HG02884 (cell line): ENCODE measurements around the gene CMSS1.

Experiments
- ATAC-seq: cut with Tn5 transposase; IDR thresholded peaks from one replicate; pipeline ENCODE4 v1.9.1; 2021; ENCODE audit warnings: mild to moderate bottlenecking, moderate library complexity; ENCODE audit not compliant: unreplicated experiment

CMSS1 gene

DNA sequence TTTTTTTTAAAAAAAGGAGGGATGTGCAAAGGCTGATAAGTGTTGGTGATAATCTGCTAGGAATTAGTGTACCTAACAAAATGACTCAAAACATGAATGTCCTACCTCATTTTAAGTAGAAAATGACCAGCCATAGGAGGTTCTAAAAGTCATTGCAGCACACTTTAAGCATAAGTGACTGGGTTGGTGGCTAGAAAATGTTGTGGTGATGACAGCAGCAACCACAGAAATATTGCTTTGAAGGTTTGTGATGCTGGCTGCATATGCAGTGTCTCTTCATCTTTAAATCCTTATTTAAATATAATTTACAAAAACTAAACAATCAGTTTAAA is 55.2 kb downstream of the CMSS1 start:
- peak; percentile 65 for ATAC-seq

DNA sequence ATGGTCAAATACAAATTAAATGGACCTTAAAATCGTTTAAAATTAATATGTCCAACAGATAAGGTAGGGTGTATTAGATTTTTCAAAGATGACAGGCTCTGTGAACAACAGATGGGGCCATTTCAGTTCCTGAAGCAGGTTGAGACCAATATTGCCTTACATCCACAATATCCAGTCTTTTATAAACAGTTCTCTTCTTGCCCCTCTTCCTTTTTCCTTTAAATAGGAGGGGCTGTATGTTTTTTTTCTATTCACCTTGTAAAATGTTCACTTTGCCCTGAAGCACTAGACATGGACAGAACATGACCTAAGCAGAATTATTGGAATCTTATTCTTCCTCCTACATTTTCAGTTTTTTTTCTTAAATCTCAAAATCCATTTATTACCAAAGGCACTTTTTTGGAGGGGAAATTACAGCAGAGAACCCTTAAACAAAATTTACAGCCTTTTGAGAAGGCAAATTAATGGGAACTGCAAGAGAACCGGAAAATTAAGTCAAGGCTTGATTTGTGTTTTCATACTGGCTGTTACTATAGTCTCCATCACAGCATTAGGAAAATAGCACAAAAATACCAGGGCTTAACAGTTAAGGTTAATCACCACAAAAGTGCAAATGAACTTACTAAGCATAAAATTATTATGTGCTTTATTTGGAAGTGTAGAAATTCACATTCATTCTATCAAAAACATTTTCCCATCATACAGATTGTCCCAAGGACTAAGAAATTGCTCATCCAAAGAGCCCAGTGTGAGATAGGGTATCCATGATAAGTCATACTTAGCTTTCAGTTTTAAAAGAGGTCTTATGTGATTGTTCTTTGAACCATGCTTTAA is 55.8 kb downstream of the CMSS1 start:
- no peak for ATAC-seq

DNA sequence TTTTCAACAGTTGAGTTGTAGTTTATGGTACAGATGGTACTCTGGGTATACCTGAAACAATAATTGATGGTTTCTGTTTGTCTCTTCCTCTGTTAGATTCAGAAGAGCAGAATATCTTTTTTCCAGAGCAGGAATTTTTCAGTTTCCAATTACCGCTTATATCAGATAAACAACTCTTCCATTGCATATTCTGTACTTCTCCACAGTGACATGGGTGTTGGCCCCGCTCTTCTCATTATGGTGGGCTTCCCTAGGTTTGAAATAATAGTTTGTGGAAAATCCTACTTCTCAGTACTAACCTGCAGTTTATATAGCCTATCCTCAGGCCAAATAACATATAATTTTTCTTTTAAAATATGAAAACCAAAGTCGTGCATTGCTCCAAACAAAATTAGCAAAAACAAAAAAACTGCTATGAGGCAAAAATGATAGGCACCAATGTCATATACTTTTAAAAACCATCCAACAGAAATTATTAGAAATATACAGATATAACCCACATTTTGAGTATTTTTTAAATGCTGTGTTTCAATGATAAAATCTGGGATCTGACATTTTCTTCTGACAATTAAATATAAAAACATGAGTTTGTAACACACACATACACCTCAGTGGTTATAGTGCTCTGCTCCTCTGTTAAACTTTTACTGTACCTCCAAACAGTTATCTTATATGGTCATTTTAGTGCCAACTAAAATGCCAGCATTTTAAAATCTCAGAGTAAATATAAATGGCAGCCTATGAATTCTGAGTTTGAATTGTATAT is 56.8 kb downstream of the CMSS1 start:
- ATAC-seq = no peak

- no peak for ATAC-seq
Observed at GRCh38 chr3:99875581-99875928, 57.9 kb downstream of the CMSS1 start.

GRCh38 chr3:99875929-99876841 is 58.5 kb downstream of the CMSS1 start:
- peak; percentile 74 for ATAC-seq

DNA sequence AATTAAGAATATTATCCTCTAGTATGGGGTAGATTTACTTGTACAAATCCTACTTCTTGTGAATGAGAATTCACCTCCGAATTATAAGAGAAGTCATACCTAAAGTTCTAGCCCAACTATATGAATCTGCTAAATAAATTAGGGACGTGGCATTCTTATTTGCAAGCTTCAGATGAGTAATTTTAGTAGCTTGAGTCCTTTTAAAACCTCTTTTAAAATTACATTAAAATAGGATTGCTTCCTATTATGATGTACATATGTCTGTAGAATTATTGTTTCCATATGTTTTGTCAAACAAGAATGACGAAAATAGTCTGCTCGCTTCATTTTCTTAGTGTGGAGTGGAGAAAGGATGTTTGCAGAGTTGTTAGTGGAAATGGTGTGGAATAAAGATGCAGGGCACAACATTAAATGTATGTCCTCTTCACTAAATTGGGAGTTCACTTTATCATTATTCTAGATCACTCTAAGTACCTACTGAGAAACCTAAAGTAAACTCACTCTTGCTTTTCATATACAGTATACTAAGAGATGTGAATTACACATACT is 59.4 kb downstream of the CMSS1 start:
- ATAC-seq = no peak

- peak; percentile 36 for ATAC-seq
Observed at GRCh38 chr3:99878005-99878404, 60.3 kb downstream of the CMSS1 start.

GRCh38 chr3:99879275-99879674 is 61.6 kb downstream of the CMSS1 start:
- ATAC-seq = no peak

DNA sequence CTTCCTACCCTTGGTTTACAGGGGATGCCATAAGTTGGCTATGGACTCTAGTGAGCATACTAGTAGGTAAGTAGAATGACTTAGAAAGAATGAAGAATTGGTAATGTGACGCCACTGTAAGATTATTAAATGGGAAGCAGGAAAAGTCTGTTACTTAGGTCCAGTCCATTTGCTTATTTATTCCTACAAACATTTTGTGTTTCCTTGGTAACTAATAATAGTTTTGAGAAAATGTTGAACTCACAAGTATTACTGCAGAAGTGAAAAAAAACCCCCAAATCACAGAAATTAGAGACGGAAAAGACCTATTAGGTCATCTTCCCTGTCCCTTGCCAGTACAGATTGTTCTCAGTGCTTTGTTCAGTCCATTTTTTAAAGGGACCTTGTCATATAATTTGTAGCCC is 63.5 kb downstream of the CMSS1 start:
- ATAC-seq = no peak

DNA sequence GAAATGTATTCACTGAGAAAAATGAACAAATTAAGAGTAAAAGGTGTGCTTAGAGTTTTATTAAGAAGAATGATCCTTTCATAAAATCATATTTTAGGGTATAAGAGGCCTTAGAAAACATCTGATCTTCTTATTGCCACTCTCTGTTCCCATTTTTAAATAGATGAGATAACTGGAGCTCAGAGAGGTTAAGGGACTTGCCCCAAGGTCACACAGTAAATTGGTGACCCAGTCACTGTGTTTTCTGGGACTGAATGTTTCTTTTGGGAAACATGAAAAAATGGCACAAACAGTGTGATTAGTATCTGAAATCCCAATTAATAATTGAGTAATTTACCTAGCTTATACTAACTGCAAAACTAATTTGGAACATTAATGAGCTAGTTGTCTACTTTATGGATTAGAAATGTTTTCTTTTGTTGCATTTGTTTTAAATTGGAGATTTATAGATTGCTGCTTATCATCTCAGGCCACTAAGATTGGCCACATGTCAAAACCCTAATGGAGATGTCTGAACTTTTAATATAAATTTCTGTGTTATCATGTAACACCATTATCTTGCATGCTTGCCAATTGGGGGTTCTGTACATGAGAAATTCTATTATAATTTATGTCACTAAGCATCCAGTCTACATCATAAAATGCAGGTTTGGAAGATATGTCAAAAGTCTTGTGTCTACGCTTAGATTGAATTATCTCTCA is 64.9 kb downstream of the CMSS1 start:
- no peak for ATAC-seq

DNA sequence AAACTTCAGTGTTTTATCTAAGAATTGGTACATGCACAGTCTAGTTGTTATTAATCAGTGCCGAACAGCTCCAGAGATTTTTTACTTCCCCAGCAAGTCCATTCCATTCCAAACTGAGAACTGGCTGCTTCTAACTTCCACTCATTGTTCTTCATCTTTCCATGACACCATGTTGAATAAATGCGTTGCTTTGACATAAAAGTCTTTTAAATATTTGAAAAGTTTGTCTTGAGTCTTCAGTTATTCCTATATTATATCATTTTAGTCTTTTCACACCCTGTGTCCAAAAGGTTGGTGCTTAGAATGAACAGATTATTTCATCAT is 65.4 kb downstream of the CMSS1 start:
- ATAC-seq = no peak

- no peak for ATAC-seq
Observed at GRCh38 chr3:99883693-99884092, 66.0 kb downstream of the CMSS1 start.

DNA sequence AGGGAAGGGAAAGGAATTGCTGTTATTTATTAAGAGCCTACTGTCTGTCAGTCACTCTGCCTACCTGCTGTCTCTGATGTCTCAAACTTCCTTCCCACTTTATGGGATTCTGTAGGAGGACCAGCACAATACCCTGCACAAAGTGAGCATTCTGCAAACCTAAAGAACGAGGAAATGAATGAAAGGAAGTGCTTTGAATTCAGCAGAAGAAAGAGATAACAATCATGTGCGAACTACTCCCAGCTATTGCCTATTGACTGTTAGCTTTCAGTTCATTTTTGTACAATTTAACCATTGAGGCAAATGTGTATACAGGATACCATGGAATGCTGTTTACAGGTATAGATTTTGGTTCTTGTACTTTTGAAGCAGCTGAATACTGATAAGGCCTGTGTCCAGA is 66.8 kb downstream of the CMSS1 start:
- ATAC-seq = no peak

DNA sequence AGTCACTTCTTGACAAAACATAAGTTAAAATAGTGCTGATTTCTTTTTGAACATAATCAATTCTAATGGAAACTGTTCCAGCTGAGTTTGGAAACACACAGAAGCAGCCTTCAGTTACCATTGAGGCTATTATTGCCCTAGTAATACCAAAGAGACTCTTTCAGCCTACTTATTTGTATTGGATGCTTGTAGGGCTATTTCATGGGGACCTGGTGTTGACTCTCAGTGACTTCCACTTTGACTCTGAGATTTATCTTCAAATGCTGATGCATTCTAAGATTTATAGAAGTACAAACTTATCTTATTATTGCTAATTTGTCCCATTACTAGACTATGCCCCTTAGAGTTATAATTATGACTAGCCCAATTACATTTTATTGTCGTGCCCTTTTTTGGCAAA is 67.4 kb downstream of the CMSS1 start:
- ATAC-seq = no peak

DNA sequence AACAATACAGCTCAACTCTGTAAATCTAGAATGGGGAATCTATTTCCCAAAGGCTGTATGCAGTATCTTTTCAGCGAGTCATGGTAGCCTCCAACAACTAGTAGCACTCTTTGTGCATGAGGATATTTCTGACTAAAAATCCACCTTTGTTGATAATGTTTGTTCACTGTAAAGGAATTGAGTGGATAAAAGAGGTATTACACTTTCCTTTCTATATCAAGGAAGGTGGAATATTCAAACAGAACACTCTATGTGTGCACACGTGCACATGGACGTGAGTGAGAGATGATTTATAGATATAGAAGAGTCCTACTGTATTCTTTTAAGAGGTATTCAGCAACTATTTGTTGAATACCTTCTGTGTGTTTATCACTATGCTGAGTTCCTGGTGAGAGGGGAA is 68.2 kb downstream of the CMSS1 start:
- no peak for ATAC-seq

DNA sequence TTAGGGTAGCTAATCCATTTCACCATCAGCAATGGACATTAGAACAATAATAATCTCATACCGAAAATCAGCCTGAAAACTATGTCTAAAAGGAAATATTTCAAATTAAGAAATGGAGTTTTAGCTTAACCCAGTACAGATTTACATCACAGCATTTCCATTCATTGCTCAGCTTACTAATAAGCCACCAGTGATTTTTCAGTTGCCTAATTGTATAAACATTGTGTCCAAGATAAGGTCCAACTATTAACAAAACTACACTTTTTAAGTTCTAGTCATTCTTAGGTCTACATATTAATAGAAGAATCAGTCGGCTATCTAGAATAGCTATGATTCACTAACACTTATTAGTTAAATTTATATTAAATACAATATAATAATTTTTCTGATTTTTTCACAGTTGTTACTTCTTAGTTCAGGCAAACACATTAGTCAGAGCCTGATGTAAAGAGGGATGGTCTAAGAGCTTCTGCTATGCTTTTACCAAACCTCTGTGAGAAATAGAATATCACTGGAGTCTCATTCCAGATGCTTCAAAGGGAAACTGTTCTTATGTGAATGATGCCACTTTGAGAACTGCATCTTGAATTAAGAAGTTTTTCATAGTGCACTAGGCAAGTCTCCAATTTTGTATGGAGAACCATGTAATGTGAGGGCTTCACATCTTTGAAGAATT is 74.1 kb downstream of the CMSS1 start:
- ATAC-seq = no peak

DNA sequence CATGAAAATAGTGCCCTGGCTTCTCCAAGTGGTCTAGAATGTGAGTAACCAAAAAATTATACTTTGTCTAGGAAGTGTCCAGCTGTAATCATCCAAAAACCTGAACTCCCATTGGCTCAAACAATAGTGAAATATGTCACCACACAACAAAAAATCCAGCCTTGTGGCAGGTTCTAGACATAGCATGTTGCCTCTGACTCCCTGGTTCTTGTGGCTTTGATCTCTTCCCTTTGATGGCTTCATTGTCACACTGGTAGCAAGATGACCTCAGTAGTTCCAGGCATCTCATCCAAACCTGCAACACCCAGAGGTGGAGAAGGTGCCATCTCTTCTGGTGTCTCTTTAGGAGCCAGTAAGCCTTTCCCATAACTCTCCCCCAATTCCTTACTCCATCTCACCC is 74.7 kb downstream of the CMSS1 start:
- no peak for ATAC-seq

GRCh38 chr3:99895131-99895696 is 77.6 kb downstream of the CMSS1 start:
- no peak for ATAC-seq

GRCh38 chr3:99895703-99896441 is 78.2 kb downstream of the CMSS1 start:
- no peak for ATAC-seq
